Dendritic cell treated with granulocyte-macrophage colony-stimulating factor and Interleukin-4, amounts not matched to agents 40 ng/mL and 50 ng/mL, for 4 days (primary cell): ENCODE measurements around the gene PIP5K1C.
A peak's percentile ranks its signal among the peaks of the same experiment; 100 is the strongest.

Experiments
- H3K27ac Mint-ChIP-seq: one replicate; pipeline ENCODE4 v1.8.0; 2022; ENCODE audit warnings: mild to moderate bottlenecking, mixed read lengths
- H3K27me3 Mint-ChIP-seq: one replicate; pipeline ENCODE4 v1.8.0; 2022; ENCODE audit warnings: mild to moderate bottlenecking, mixed read lengths
- H3K36me3 Mint-ChIP-seq: one replicate; pipeline ENCODE4 v1.8.0; 2022; ENCODE audit warnings: low read depth, mixed read lengths
- H3K4me1 Mint-ChIP-seq: one replicate; pipeline ENCODE4 v1.8.0; 2022; ENCODE audit warnings: low read depth, mixed read lengths
- H3K4me3 Mint-ChIP-seq: one replicate; pipeline ENCODE4 v1.8.0; 2022; ENCODE audit warnings: mild to moderate bottlenecking, moderate library complexity, mixed read lengths
- H3K9me3 Mint-ChIP-seq: one replicate; pipeline ENCODE4 v1.8.0; 2022; ENCODE audit warnings: mixed read lengths
- intact Hi-C: fragments of 100-400 bp; cut with micrococcal nuclease; formaldehyde crosslinking; loops from one replicate; pipeline ENCODE4 v1.15.0; 2022

Gene PIP5K1C

DNA sequence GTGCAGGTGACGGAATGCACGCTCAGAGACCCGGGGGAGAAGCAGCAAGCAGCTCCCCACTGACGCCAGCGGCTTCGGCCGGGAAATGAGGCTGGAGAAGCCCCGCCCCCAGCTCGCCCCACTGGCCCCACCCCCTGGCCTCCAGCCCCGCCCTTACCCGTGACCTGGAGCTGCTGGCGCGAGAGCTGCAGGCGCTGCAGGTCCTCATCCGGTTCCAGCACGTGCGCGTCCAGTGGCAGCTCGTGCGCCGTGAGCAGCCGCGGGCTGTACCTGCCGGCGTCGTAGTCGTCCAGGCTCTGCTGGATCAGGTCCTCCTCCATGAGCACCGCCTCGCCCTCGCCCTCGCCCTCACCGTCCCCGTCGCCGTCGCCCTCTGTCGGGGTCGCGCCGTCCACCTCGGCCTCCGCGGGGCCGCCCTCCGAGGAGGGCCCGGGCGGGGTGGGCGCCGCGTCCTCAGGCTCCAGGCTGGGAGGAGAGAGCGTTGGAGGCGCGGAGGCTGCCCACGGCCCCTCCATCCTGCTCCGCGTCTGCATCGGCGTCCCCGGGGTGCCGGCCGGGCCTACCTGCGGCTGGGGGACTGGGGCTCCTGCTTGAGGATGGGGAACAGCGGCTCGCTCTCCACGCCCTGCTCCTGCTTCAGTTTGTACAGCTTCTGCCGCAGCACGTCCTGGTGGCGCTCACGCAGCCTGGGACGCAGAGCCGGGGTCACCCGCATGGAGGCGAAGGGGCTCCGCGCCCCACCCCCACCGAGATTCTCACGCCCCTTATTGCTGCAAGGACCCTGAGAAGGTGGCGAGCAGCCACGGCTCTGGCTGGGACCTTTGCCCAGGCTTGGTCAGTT lies 87.1 kb downstream of the PIP5K1C start:
- Mint-ChIP-seq H3K4me3 (no peak overlapping the region), H3K9me3 (peaks cover 3% of the 10 kb centered on the region), H3K27ac (peak overlapping the region; percentile 9), H3K36me3 (peaks cover 84% of the 10 kb centered on the region), H3K4me1 (peaks cover 32% of the 10 kb centered on the region), H3K27me3 (peaks cover 5% of the 10 kb centered on the region)
- intact Hi-C loops: no loop called here

DNA sequence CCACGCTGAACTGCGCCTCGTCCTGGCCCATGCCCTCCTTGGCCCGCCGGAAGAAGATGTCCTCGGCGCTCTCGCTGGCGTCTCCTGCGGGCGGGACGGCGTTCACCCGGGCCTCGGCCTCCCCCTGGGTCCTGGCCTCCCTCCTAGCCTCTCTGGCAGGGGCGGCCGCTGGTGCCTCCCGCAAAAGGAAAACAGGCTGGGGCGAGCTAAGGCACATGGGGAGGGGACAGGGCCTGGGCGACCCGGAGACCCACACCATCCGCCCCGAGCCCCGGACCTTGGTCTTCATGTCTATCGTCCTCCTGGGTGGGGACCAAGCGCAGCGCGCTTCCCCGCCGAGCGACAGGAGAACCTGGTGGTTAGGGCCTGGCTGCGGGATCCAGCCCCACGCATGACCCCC lies 87.9 kb downstream of the PIP5K1C start:
- Mint-ChIP-seq H3K36me3 (peaks cover 78% of the 10 kb centered on the region), H3K27ac (no peak overlapping the region), H3K4me3 (no peak overlapping the region), H3K27me3 (peaks cover 11% of the 10 kb centered on the region), H3K4me1 (peaks cover 32% of the 10 kb centered on the region), H3K9me3 (peaks cover 7% of the 10 kb centered on the region)
- intact Hi-C loops: no loop called here

DNA sequence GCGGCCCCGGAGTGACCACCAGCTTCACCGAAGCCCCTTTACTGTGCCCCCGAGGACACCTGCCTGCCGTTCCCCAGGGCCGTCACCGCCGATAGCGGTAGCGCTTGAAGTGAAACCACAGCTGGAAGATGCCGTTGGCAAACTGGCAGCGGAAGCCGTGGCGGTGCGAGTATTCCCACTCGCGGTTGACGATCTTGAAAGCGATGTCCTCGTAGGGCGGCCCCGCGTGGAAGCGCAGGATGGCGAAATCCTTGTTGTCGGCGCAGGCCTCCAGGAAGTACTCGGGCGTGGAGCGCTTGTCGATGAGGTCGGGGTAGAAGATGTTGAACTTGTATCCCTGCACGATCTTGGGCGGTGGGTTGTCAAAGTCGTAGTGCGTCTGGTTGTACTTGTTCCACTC lies 88.4 kb downstream of the PIP5K1C start:
- Mint-ChIP-seq H3K27ac (no peak overlapping the region), H3K27me3 (peaks cover 14% of the 10 kb centered on the region), H3K9me3 (peaks cover 7% of the 10 kb centered on the region), H3K4me1 (peaks cover 32% of the 10 kb centered on the region), H3K36me3 (peaks cover 73% of the 10 kb centered on the region), H3K4me3 (no peak overlapping the region)
- intact Hi-C loops: no loop called here

DNA sequence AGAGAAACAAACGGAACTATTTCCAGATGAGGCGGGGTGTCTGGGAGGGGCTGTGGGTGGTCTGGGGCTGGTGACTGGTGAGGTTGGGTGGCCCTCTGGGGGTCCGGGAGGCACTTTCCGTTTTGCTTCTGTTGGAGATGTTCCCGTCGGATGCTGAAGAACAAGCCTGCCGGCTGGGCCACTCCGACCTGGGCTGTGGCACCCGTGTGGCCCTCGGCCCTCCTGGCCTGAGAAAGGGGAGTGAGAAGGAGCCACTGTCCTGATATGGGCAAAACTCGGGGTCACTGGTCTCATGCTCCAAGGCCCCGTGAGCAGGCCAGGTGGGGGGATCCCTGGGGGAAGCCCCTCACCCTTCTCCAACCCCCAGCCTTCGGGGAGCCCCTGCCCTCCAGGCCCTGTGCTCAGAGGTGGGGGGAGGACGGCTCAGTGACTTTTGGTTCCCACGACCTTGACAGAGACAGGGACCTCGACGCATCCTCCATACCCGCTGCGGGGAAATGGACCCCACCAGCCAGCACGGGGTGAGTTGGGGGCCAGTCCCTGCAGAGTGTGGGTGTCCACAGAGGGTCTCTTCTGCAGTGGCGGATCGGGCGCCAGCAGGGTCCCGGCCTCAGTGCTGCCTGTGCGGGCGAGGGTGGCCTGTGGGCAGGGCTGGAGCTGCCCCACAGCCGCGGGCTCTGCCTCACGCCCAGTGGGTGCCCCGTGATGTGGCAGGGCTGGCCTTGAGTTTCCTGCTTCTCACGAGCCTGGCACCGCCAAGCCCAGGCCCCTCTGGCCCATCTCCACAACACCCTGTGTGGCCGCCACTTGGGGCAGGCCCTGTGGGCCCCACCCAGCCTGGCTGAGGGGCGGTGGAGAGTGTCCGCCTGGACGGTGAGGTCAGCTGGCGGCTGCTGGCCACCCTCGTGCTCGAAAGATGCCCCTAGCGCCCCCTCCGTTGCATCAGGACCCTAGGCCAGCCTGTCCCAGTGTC lies 89.2 kb downstream of the PIP5K1C start:
- no peak overlapping the region for H3K4me3 Mint-ChIP-seq
- intact Hi-C loops: no loop called here

DNA sequence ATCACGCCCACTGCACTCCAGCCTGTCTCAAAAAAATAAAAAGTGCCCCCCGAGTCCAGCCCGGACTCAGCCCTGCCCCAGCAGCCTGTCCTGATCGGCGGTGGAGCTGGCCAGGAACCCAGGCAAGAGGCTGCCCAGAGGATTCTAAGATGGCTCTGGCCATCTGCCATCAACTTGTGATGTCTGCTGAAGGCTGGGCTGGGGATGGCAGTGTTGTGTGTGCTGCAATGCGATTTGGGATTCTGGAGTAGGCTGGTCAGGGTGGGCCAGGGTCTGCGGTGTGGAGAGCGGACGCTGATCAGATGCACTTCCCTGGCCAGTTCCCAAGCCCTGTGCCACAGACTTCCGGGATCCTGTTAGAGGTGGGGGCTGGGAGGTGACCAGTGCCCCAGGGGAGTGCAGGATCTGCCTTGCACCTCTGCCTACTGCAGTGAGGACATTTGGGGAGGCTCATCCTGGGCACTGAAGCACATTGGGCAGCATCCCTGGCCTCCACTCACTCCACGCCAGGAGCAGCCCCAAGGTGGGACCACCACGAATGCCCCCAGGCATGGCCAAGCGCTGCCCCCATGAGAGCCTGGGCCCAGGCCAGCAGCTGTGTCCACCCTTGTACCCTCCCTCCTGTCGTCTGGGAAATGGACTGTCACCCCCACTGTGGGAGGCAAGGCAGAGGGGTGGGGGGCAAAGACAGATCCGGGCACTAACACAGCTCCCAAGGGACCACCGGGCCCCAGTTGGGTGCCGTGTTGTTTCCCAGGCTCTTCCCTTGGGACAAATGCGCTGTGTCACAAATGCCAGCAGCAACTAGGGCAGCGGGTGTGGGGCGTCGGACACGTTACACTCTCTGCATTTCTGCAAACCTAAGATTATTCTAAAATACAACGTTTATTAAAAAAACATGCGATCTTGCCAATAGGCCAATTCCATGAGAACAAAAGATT lies 90.2 kb downstream of the PIP5K1C start:
- peaks cover 32% of the 10 kb centered on the region for H3K4me1 Mint-ChIP-seq
- H3K4me3 Mint-ChIP-seq: no peak overlapping the region
- H3K9me3 Mint-ChIP-seq: peaks cover 7% of the 10 kb centered on the region
- peaks cover 14% of the 10 kb centered on the region for H3K27me3 Mint-ChIP-seq
- peaks cover 55% of the 10 kb centered on the region for H3K36me3 Mint-ChIP-seq
- H3K27ac Mint-ChIP-seq: no peak overlapping the region
- intact Hi-C loops: no loop called here

More for the DNA sequence above, 89.2 kb downstream of the PIP5K1C start:
- no peak overlapping the region for H3K27ac Mint-ChIP-seq
- H3K9me3 Mint-ChIP-seq: peaks cover 7% of the 10 kb centered on the region
- H3K4me1 Mint-ChIP-seq: peaks cover 32% of the 10 kb centered on the region
- H3K27me3 Mint-ChIP-seq: peaks cover 14% of the 10 kb centered on the region
- H3K36me3 Mint-ChIP-seq: peaks cover 65% of the 10 kb centered on the region

DNA sequence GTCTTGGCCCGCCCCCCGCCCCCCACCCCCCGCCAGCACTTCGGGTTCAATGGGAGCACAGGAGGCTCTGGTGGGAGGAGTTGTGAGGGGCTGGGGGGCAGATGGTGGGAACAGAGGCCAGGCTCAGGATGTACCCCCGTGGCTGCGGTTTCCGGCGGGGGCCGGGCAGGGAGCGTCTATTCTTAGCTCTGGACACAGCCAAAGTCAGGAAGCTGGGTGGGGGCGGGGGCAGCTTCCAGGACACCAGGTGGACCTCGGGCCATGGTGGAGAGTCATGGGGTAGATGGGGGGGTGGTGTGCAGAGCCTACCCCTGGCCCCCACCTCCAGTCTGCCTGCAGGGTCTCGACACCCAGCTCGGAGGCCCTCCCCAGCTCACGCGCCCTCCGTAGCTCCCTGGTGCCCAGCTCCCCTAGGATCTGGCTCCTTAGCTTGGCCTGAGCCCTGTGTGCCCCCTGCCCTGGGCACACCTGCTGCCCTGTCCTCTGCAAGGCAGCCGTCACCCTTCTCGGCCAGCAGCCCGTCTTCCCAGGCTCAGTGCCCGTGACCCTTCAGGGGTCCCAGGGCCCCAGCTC lies 91.4 kb downstream of the PIP5K1C start:
- H3K4me3 Mint-ChIP-seq: no peak overlapping the region
- peaks cover 32% of the 10 kb centered on the region for H3K4me1 Mint-ChIP-seq
- H3K36me3 Mint-ChIP-seq: peaks cover 43% of the 10 kb centered on the region
- peaks cover 7% of the 10 kb centered on the region for H3K9me3 Mint-ChIP-seq
- intact Hi-C loops: no loop called here
- peaks cover 14% of the 10 kb centered on the region for H3K27me3 Mint-ChIP-seq
- no peak overlapping the region for H3K27ac Mint-ChIP-seq

DNA sequence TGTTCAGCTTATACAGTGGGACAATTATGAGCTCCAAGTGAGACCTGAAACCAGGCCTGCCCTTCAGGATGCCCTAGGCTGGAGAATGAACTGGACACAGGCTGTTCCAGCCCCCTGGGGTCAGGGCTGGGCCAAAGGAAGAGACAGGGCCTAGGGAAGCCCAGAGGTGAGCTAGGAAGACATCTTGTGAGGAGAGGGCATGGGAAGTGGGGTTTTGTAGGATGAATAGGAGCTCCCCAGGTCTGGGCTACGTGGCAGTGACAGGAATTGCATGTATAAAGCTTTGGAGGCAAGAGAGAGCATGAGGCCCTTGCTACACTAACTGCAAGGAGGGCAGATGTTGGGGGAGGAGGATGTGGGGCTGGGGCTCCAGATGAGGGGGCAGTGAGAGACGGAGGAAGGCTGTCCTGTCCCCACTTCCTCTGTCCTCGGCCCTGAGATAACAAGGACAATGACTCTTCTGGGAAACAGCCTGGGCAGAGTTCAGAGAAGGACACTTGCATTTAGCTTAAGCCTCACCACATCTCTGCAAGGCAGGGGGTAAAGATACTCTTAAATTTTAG lies 92.1 kb downstream of the PIP5K1C start:
- Mint-ChIP-seq H3K36me3 (peaks cover 36% of the 10 kb centered on the region), H3K4me3 (peak overlapping the region; percentile 60), H3K4me1 (peaks cover 32% of the 10 kb centered on the region), H3K9me3 (peaks cover 7% of the 10 kb centered on the region), H3K27me3 (peaks cover 14% of the 10 kb centered on the region), H3K27ac (peak overlapping the region; percentile 74)
- intact Hi-C loops: no loop called here

DNA sequence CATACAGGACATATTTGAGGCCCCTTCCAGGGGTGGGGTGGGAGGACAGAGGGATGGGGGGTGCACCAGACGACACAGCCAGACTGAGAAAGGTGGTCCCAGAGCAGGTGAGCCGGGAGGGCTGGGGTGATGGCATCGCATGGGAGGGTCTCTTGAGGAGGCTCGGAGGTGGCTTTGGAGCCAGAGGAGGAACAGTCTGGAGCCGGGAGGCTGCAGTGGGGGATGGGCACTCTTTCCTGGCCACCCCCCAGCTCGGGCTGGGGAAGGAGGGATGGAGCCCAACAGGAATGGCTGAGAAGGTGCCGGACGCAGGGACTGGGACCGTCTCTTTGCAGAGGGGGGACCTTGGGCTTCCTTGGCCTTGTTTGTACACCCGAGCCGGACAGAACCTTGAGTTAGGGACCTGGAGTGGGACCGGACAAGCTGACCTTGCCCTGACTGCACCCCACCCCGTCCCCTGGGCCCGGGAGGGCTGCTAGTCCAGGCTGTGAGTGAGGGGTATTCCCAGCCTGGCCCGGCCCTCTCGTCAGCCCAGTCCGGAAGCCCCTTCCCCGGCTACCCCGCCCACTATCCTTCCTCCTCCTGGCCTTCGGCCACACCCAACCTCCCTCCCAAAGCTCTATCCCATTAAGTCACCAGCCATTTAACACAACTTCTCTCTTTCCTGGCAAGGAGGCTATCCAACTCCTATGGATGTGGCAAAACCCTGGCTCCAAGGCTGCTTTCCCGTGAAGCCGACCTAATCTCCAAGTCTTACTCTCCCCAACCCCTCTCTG lies 92.8 kb downstream of the PIP5K1C start:
- Mint-ChIP-seq H3K4me1 (peaks cover 32% of the 10 kb centered on the region), H3K36me3 (peaks cover 29% of the 10 kb centered on the region), H3K9me3 (peaks cover 7% of the 10 kb centered on the region), H3K27me3 (peaks cover 15% of the 10 kb centered on the region), H3K27ac (peak overlapping the region; percentile 74), H3K4me3 (peak overlapping the region; percentile 60)
- intact Hi-C loops: no loop called here

DNA sequence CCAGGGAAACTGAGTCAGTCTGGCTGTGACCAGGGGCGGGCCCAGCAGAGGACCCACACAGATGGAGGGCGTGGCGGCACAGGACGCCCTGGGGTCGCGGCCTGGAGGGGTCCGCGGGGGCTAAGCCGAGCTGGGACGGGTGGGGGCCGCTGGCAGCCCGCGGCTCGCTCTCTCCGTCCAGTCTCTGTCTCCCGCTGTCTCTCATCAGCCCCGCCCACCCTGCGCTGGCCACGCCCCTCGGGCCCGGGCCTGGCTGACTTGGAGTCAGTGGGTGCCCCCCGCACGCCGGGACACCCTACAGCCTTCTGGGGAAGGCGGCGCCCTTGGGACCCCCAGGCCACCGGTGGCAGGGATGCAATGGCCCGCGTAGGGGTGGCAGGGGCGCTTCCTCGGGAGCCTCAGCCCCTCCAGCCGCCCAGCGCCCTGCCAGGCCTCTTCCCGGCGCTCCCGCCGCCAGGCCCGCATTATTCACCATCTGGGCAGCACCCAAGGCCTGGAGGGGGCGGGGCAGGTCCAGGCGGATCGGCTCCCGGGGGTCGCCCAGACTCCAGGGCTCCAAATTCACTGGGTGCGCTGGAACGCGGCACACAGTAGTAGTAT lies 93.5 kb downstream of the PIP5K1C start, which contains the start of gene TBXA2R:
Gene TBXA2R (minus strand): TSS at position 186 of the 600 bp plus-strand sequence. CDS start 6,241 bp downstream, outside the sequence.
- Mint-ChIP-seq H3K36me3 (peaks cover 22% of the 10 kb centered on the region), H3K9me3 (peaks cover 7% of the 10 kb centered on the region), H3K4me1 (peaks cover 32% of the 10 kb centered on the region), H3K4me3 (peak within 1 kb of the TSS; percentile 60), H3K27me3 (peaks cover 16% of the 10 kb centered on the region), H3K27ac (peak within 1 kb of the TSS; percentile 74)
- intact Hi-C loops: no loop called here

DNA sequence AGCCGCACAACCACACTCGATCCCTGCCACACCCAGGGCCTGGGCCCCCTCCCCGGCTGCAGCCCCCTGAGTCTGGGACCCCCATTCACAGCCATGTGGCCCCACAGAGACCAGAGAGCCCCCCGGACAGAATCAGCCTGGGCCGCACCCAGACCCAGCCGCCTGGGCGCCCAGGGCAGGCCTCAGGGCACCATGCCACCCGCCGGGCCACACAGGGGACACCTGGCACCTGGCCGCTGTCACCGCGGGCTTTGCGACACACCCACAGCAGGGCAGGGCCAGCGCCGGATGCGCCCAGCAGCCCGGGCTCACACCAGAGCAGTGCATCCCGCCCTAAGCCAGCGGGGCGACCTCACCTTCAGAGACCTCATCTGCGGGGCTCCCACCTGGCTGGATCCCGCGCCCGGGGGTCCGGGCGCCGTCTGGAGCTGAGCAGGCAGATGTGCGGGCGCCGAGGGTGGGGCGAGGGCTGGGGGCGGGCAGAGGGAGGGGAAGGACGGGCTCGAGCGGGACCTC lies 94.0 kb downstream of the PIP5K1C start:
- no peak overlapping the region for H3K27ac Mint-ChIP-seq

DNA sequence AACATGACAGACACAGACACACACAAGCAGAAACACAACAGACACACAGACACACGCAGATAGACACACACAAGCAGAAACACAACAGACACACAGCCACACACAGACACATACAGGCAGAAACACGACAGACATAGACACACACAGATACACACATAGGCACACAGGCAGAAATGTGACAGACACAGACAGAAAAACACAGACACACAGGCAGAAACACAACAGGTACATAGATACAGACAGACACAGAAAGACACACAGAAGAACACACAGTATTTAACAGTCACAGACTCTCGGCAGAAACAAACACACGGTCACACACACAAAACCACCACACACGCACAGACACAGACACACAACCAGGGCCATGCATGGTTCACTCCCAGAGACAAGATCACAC lies 94.5 kb downstream of the PIP5K1C start:
- H3K9me3 Mint-ChIP-seq: peaks cover 7% of the 10 kb centered on the region
- H3K4me3 Mint-ChIP-seq: no peak overlapping the region
- H3K4me1 Mint-ChIP-seq: peaks cover 32% of the 10 kb centered on the region
- peaks cover 16% of the 10 kb centered on the region for H3K27me3 Mint-ChIP-seq
- intact Hi-C loops: no loop called here
- H3K36me3 Mint-ChIP-seq: peaks cover 12% of the 10 kb centered on the region
- H3K27ac Mint-ChIP-seq: no peak overlapping the region

More for the DNA sequence above, 94.0 kb downstream of the PIP5K1C start:
- H3K9me3 Mint-ChIP-seq: peaks cover 7% of the 10 kb centered on the region
- intact Hi-C loops: no loop called here
- H3K4me1 Mint-ChIP-seq: peaks cover 32% of the 10 kb centered on the region
- H3K4me3 Mint-ChIP-seq: no peak overlapping the region
- peaks cover 16% of the 10 kb centered on the region for H3K27me3 Mint-ChIP-seq
- H3K36me3 Mint-ChIP-seq: peaks cover 17% of the 10 kb centered on the region

DNA sequence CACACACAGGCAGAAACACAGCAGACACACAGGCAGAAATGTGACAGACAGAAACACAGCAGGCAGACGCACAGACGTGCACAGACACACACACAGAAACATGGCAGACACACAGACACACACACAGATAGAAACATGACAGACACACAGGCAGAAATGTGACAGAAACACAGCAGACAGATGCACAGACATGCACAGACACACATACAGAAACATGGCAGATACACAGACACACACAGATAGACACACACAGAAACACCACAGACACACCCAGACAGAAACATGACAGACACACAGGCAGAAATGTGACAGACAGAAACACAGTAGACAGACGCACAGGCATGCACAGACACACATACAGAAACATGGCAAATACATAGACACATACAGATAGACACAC lies 94.9 kb downstream of the PIP5K1C start:
- Mint-ChIP-seq H3K27me3 (peaks cover 16% of the 10 kb centered on the region), H3K4me3 (no peak overlapping the region), H3K9me3 (peaks cover 7% of the 10 kb centered on the region), H3K36me3 (peaks cover 8% of the 10 kb centered on the region), H3K4me1 (peaks cover 32% of the 10 kb centered on the region), H3K27ac (no peak overlapping the region)
- intact Hi-C loops: no loop called here
